Transverse colon (tissue), 4 donors: Measurements from ENCODE around the gene NRXN2. TPM values are rescaled to one million over a fixed set of nuclear protein-coding genes. Genes with fewer than 3 reads are reported as not detected.

Experiments
- DNase-seq: peaks from one replicate; pipeline ENCODE4 v3.0.0-alpha.2; 2019
- H3K27ac ChIP-seq, 4 donors: fragments of 200-600 bp; sonication (generic); 2 replicates each; pipeline ENCODE4 v1.5.1; 2016 to 2018; ENCODE audit warnings: inconsistent platforms in 4 of 4
- H3K27me3 ChIP-seq: fragments of 200-600 bp; sonication (generic); 2 replicates; pipeline ENCODE4 v1.5.1; 2017; ENCODE audit warnings: inconsistent platforms
- H3K36me3 ChIP-seq, 4 donors: fragments of 200-600 bp; sonication (generic); 2 replicates each; pipeline ENCODE4 v1.5.1; 2017 to 2019; ENCODE audit warnings: inconsistent platforms in 4 of 4
- H3K4me1 ChIP-seq, 4 donors: fragments of 200-600 bp; sonication (generic); 2 replicates each; pipeline ENCODE4 v1.5.1; 2017 to 2020; ENCODE audit warnings: inconsistent platforms in 4 of 4
- H3K4me3 ChIP-seq, 4 donors: fragments of 200-600 bp; sonication (generic); 1 replicate in 1 of 4; 2 replicates in 3 of 4; pipeline versions ENCODE4 v1.5.1 to v1.6.1; 2017 to 2019; ENCODE audit warnings: inconsistent platforms in 4 of 4
- H3K9me3 ChIP-seq, 2 donors: fragments of 200-600 bp; sonication (generic); 2 replicates each; pipeline ENCODE4 v1.5.1; 2017 to 2019; ENCODE audit warnings: inconsistent platforms in 2 of 2
- EP300 ChIP-seq: sonication (generic); formaldehyde crosslinking; IDR thresholded peaks from one replicate; pipeline ENCODE4 v1.6.1; 2017; ENCODE audit warnings: antibody characterized with exemption, low read depth
- POLR2A ChIP-seq: fragments of 450-650 bp; IDR thresholded peaks from one replicate; pipeline ENCODE4 v1.6.1; 2016; ENCODE audit warnings: antibody characterized with exemption, mild to moderate bottlenecking, moderate library complexity
- POLR2AphosphoS5 ChIP-seq, 3 donors: sonication (generic); formaldehyde crosslinking; IDR thresholded peaks; one replicate each; pipeline ENCODE4 v1.6.1; 2016; ENCODE audit warnings: antibody characterized with exemption in 3 of 3
- WGBS, 2 donors: methylation state at CpG; one replicate each; pipeline ENCODE4 v1.1.5; 2018; ENCODE audit warnings: low coverage in 1 of 2; 5-methylcytosine and 5-hydroxymethylcytosine counted together
- in situ Hi-C, 4 donors: fragments of 200-750 bp; cut with MboI; loops; one replicate each; pipeline versions ENCODE4 v1.15.0 to v1.15.1; 2017; ENCODE audit warnings: low sequenced_read_pairs in 3 of 4, low pct_ligation_motif_present in 1 of 4, low pct_unique_long_range_greater_than_20kb in 1 of 4
- intact Hi-C: fragments of 100-400 bp; cut with DNase I; formaldehyde crosslinking; loops from one replicate; pipeline ENCODE4 v1.15.1; 2023; ENCODE audit warnings: low total_unique reads
- total RNA-seq, 4 donors: library from RNA; depleted of rRNA; stranded (reverse); fragments of >200 nt; gene quantifications; one replicate each; pipeline ENCODE4 v1.1.0, GENCODE V29; 2016
- TF ChIP-seq, protein P1 (sequence below), 5 experiments: fragments of 200-600 bp in 3 of 5; fragments of 450-650 bp in 2 of 5; sonication (generic) in 3 of 5; IDR thresholded peaks; 1 replicate in 2 of 5; 2 replicates in 3 of 5; pipeline ENCODE4 v1.5.1; 2016 to 2017; ENCODE audit warnings: antibody characterized with exemption in 5 of 5, inconsistent platforms in 3 of 5, mild to moderate bottlenecking in 2 of 5, moderate library complexity in 1 of 5

The NRXN2 gene
- total RNA-seq, 4 donors from 2014 or later: 2.9 to 7.4 (median 6.8) TPM

GRCh38 chr11:64558065-64558745 lies 164.8 kb downstream of the NRXN2 start:
- in situ Hi-C loops (no loop called here), intact Hi-C loops (no loop called here)
- Histone ChIP-seq H3K27me3 (no peaks in the 10 kb centered on the region), H3K9me3 (no peaks in the 10 kb centered on the region), H3K4me3 (no peak overlapping the region), H3K4me1 (peaks cover 7 to 24% (median 22%) of the 10 kb centered on the region in 4 donors), H3K36me3 (no peaks in the 10 kb centered on the region), H3K27ac (no peak overlapping the region)
- DNase-seq: no peak
- whole genome bisulfite sequencing, 2 donors: 70 to 91% methylated on average over 7 to 11 of the region's 14 CpGs
- TF ChIP-seq POLR2A: no peak
- TF ChIP-seq, protein P1, sequence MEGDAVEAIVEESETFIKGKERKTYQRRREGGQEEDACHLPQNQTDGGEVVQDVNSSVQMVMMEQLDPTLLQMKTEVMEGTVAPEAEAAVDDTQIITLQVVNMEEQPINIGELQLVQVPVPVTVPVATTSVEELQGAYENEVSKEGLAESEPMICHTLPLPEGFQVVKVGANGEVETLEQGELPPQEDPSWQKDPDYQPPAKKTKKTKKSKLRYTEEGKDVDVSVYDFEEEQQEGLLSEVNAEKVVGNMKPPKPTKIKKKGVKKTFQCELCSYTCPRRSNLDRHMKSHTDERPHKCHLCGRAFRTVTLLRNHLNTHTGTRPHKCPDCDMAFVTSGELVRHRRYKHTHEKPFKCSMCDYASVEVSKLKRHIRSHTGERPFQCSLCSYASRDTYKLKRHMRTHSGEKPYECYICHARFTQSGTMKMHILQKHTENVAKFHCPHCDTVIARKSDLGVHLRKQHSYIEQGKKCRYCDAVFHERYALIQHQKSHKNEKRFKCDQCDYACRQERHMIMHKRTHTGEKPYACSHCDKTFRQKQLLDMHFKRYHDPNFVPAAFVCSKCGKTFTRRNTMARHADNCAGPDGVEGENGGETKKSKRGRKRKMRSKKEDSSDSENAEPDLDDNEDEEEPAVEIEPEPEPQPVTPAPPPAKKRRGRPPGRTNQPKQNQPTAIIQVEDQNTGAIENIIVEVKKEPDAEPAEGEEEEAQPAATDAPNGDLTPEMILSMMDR (IDR thresholded peaks at IDR 0.05): no peak
- TF ChIP-seq POLR2AphosphoS5 (IDR thresholded peaks at IDR 0.05): no peak
- no peak for TF ChIP-seq EP300

DNA sequence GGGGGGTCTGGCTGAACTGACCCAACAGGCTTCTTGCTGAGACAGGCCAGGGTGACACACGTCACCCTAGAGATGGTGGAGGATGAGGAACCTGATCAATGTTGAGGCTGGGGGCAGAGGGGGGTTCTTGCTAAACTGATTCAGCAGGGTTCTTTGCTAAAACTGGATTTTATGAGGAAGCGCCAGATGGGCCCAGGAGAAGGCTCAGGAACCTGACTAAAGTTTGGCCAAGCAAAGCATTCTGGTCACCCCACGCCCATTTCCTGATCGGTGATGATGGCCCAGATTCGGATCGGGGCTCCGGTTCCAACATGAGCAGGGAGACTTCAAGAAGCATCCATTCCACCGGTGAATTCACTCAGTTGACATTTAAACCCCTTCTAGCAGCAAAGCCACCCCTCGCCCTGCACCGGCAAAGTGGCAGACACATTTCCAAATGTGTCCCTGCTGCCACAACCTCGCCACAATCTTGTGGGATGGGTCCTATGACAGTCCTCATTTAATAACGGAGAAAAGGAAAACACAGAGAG lies 166.2 kb downstream of the NRXN2 start:
- in situ Hi-C loops: no loop called here

More for the DNA sequence above, 166.2 kb downstream of the NRXN2 start:
- no peak overlapping the region for H3K27ac ChIP-seq
- no peaks in the 10 kb centered on the region for H3K9me3 ChIP-seq
- H3K36me3 ChIP-seq: no peaks in the 10 kb centered on the region
- no peak for TF ChIP-seq EP300
- no peak for TF ChIP-seq POLR2A
- TF ChIP-seq, protein P1 (IDR thresholded peaks at IDR 0.05): no peak
- TF ChIP-seq POLR2AphosphoS5 (IDR thresholded peaks at IDR 0.05): no peak
- H3K27me3 ChIP-seq: no peaks in the 10 kb centered on the region
- intact Hi-C loops: no loop called here
- DNase-seq: no peak
- H3K4me1 ChIP-seq: peaks cover 7 to 24% (median 22%) of the 10 kb centered on the region in 4 donors
- H3K4me3 ChIP-seq: no peak overlapping the region
- WGBS, 2 donors: 79 to 88% methylated on average over 7 to 12 of the region's 12 CpGs

Other genes starting within 250 kb of the NRXN2 start
- gene SLC22A11, start 167.3 kb downstream of the NRXN2 start, total RNA-seq: not detected
- not detected for gene SLC22A12, start 132.0 kb downstream of the NRXN2 start, total RNA-seq
- gene RASGRP2, start 20.9 kb upstream of the NRXN2 start, total RNA-seq: 10 to 100 TPM; 12.1 to 24.3 (median 17.3) TPM
- gene PYGM, start 36.8 kb upstream of the NRXN2 start, total RNA-seq: 1 to 10 TPM; 1.2 to 7.9 (median 2.2) TPM
- gene SF1, start 55.3 kb upstream of the NRXN2 start, total RNA-seq: 100 to 1,000 TPM; 196 to 458 (median 377) TPM
- 100 to 1,000 TPM in 2 of 4 donors, 10 to 100 TPM in 2; 10.1 to 369 (median 90.9) TPM for gene MAP4K2, start 80.0 kb upstream of the NRXN2 start, total RNA-seq
- gene MEN1, start 87.4 kb upstream of the NRXN2 start, total RNA-seq: 10 to 100 TPM; 19.5 to 30.3 (median 25.4) TPM
- gene CDC42BPG, start 121.5 kb upstream of the NRXN2 start, total RNA-seq: 10 to 100 TPM; 32.6 to 82.3 (median 46.9) TPM
- 100 to 1,000 TPM in 2 of 4 donors, 10 to 100 TPM in 2; 67.9 to 202 (median 116) TPM for gene EHD1, start 155.4 kb upstream of the NRXN2 start, total RNA-seq
- gene ATG2A, start 194.0 kb upstream of the NRXN2 start, total RNA-seq: 10 to 100 TPM; 30.1 to 82.3 (median 46.4) TPM
- gene PPP2R5B, start 201.5 kb upstream of the NRXN2 start, total RNA-seq: 10 to 100 TPM; 16.7 to 38.1 (median 26.8) TPM
- gene GPHA2, start 212.7 kb upstream of the NRXN2 start, total RNA-seq: 1 to 10 TPM in 1 of 4 donors, not detected in 3; 6.0 TPM
- gene MAJIN, start 248.9 kb upstream of the NRXN2 start, total RNA-seq: not detected